Activated T-helper 1 cell treated with anti-CD3 and anti-CD28 coated beads, Interleukin-12 subunit alpha, Interleukin-12 subunit beta, Interleukin-2, Interleukin-4 antibody, amounts not matched to agents 30 ng/mL and 10 ng/mL and 1 ng/mL, durations not matched to agents 14 hours and 24 hours and 36 hours (primary cell): ENCODE results near the gene XRCC3. TPM values are rescaled to one million over a fixed set of nuclear protein-coding genes. Genes with fewer than 3 reads are reported as not detected.
"Not testable (repeated sequence)": the region's sequence is repeated elsewhere in the genome, so short reads cannot be mapped to it uniquely, and the experiment has no call there.

Source experiments
- DNase-seq: peaks from one replicate; pipeline ENCODE4 v3.0.0; 2021; ENCODE audit warnings: low spot score
- H3K27ac Mint-ChIP-seq: one replicate; pipeline ENCODE4 v1.8.0; 2021; ENCODE audit warnings: mild to moderate bottlenecking, mixed read lengths
- H3K27me3 Mint-ChIP-seq: one replicate; pipeline ENCODE4 v1.8.0; 2022; ENCODE audit warnings: mild to moderate bottlenecking, moderate library complexity, mixed read lengths; ENCODE audit not compliant: insufficient read depth
- H3K36me3 Mint-ChIP-seq: one replicate; pipeline ENCODE4 v1.8.0; 2021; ENCODE audit warnings: low read depth, mixed read lengths
- H3K4me1 Mint-ChIP-seq: one replicate; pipeline ENCODE4 v1.8.0; 2021; ENCODE audit warnings: low read depth, mixed read lengths
- H3K4me3 Mint-ChIP-seq: one replicate; pipeline ENCODE4 v1.8.0; 2021; ENCODE audit warnings: mild to moderate bottlenecking, moderate library complexity, mixed read lengths
- H3K9me3 Mint-ChIP-seq: one replicate; pipeline ENCODE4 v1.8.0; 2021; ENCODE audit warnings: mixed read lengths
- intact Hi-C: fragments of 100-400 bp; cut with micrococcal nuclease; formaldehyde crosslinking; loops from one replicate; pipeline ENCODE4 v1.15.1; 2024
- total RNA-seq: library from RNA; stranded (reverse); gene quantifications from 2 replicates; pipeline ENCODE4 v1.2.3, GENCODE V29; 2022

Gene XRCC3
- total RNA-seq, 1 donor from 2014 or later, result 69.5 TPM

DNA sequence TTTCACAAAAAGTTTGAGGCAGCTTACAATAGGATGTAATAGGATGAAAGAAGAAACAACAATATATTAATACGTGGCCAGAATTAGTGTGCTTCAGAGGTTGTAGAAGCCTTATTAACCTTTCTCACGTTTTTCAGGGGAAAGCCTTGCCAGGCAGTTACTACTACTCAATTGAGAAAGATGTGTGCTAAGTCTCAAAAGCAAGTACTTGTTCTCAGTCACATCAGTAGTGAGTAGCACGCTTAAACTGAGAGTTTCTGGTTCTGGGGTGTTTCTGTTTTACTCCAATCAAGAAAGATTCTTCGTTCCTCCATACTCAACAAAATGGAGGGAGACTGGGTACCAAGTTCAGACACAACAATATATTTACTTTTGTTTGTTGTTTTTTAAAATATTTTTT is 47.6 kb downstream of the XRCC3 start:
- H3K4me3 Mint-ChIP-seq, result no peak overlapping the region
- DNase-seq, result no peak
- intact Hi-C loops, result no loop called here
- H3K9me3 Mint-ChIP-seq, result no peaks in the 10 kb centered on the region
- H3K27me3 Mint-ChIP-seq, result no peaks in the 10 kb centered on the region
- peaks cover 27% of the 10 kb centered on the region for H3K36me3 Mint-ChIP-seq
- no peaks in the 10 kb centered on the region for H3K4me1 Mint-ChIP-seq
- no peak overlapping the region for H3K27ac Mint-ChIP-seq

DNA sequence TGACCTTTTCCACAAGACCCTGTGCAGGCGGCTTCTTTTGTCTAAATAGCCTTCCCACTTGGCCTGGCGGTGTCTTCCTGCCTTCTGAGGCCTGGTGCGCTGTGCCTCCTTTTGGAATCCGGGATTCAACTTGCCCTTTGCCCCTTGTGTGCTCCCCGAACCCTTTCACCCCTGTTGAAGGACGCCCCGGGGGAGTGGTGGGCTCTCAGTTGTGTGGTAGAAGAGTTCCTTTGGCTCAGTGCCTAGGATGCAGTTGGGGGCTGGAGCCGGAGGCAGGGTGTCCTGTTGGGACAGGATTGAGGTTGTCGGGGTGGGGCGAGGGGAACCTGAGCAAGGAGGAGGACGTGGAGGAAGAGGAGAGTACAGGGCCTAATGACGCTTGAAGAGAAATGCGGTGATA is 51.7 kb downstream of the XRCC3 start:
- H3K4me3 Mint-ChIP-seq, result no peak overlapping the region
- no peaks in the 10 kb centered on the region for H3K9me3 Mint-ChIP-seq
- H3K27me3 Mint-ChIP-seq, result no peaks in the 10 kb centered on the region
- H3K27ac Mint-ChIP-seq, result no peak overlapping the region
- peaks cover 21% of the 10 kb centered on the region for H3K36me3 Mint-ChIP-seq
- no peak for DNase-seq
- H3K4me1 Mint-ChIP-seq, result no peaks in the 10 kb centered on the region
- intact Hi-C loops, result no loop called here

DNA sequence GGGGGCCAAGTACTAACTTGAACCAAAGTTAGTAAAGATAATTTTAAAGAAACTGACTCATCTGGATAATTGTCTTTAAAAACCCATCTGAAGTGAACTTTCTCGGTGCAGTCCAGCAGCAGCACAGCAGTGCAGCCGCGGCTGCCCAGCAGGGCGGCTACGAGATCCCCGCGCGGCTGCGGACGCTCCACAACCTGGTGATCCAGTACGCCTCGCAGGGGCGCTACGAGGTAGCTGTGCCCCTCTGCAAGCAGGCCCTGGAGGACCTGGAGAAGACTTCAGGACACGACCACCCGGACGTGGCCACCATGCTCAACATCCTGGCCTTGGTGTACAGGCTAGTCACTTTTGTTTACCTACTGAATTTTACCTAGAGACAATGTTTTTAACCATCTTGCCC is 52.7 kb downstream of the XRCC3 start:
- intact Hi-C loops, result no loop called here
- H3K36me3 Mint-ChIP-seq, result peaks cover 24% of the 10 kb centered on the region
- H3K4me1 Mint-ChIP-seq, result no peaks in the 10 kb centered on the region
- H3K27me3 Mint-ChIP-seq, result no peaks in the 10 kb centered on the region
- DNase-seq, result no peak
- no peak overlapping the region for H3K4me3 Mint-ChIP-seq
- no peak overlapping the region for H3K27ac Mint-ChIP-seq
- no peaks in the 10 kb centered on the region for H3K9me3 Mint-ChIP-seq

DNA sequence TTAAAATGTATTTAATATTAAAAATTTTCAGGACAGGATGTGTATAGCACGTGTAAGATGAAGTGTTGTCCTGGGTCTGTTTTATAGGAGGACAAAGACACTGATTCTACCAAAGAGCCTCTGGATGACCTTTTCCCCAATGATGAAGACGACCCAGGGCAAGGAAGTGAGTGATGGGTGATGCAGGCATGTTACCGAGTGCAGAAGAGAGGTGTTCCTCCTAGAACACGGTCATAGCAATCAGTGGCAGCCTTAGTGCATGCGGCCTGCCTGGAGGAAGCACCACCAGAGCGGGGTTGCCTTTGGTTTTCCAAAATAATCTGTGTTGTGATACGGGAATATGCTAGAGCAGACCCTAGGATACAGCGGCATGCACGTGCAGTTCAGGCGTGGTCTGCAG is 53.2 kb downstream of the XRCC3 start:
- Mint-ChIP-seq H3K4me3 (no peak overlapping the region), H3K27ac (no peak overlapping the region), H3K4me1 (no peaks in the 10 kb centered on the region), H3K9me3 (no peaks in the 10 kb centered on the region), H3K36me3 (peaks cover 29% of the 10 kb centered on the region), H3K27me3 (no peaks in the 10 kb centered on the region)
- intact Hi-C loops, result no loop called here
- no peak for DNase-seq

DNA sequence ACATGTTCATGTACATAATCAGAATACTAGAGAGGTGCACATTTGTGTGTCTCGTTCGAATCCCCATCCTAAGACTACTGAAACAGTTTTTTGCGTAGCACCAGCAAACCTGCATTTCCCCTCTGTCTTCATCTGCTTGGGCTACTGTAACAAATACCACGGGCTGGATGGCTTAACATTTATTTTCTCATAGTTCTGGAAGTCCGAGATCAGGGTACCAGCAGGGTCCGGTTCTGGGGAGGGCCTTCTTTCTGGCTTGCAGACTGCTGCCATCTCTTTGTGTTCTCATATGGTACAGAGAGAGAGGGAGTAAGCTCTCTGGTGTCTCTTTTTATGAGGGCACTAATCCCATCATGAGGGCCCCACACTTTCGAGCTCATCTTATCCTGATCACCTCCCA is 55.6 kb downstream of the XRCC3 start:
- intact Hi-C loops, result no loop called here
- H3K4me3 Mint-ChIP-seq, result no peak overlapping the region
- H3K9me3 Mint-ChIP-seq, result no peaks in the 10 kb centered on the region
- no peak overlapping the region for H3K27ac Mint-ChIP-seq
- H3K4me1 Mint-ChIP-seq, result no peaks in the 10 kb centered on the region
- no peak for DNase-seq
- no peaks in the 10 kb centered on the region for H3K27me3 Mint-ChIP-seq
- peaks cover 37% of the 10 kb centered on the region for H3K36me3 Mint-ChIP-seq

DNA sequence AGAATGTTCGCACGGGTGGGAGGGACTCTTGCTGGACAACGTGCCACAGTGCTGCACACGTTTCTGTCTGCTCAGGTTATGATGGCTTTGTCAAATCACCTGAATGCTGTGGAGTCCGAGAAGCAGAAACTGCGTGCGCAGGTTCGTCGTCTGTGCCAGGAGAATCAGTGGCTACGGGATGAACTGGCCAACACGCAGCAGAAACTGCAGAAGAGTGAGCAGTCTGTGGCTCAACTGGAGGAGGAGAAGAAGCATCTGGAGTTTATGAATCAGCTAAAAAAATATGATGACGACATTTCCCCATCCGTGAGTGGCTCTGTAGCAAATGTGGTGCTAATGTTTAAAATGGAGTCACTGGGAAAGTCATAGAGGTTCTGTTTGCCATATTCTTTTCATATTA is 57.8 kb downstream of the XRCC3 start:
- Mint-ChIP-seq H3K36me3 (peaks cover 38% of the 10 kb centered on the region), H3K4me1 (no peaks in the 10 kb centered on the region), H3K9me3 (no peaks in the 10 kb centered on the region), H3K4me3 (no peak overlapping the region), H3K27ac (no peak overlapping the region), H3K27me3 (no peaks in the 10 kb centered on the region)
- intact Hi-C loops, result no loop called here
- DNase-seq, result no peak

DNA sequence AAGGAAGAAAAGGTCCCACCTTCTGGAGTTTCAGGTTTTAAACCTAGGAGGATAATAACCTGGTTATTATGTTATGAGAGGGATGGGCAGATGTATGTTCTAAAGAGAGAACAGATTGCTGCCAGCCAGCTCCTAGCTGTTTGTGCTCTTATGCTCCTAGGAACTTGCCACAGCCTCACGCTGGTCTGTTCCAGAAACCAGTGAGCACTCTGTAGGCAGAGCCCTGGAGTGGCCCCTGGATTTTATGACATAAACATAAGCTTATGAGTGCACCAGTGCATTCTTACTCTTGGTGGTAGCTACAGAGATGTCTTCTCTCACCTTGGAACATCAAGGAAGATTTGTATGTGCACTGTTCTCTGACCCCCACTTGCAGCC is 58.5 kb downstream of the XRCC3 start:
- Mint-ChIP-seq H3K27ac (no peak overlapping the region), H3K4me3 (no peak overlapping the region), H3K36me3 (peaks cover 34% of the 10 kb centered on the region), H3K4me1 (no peaks in the 10 kb centered on the region), H3K27me3 (no peaks in the 10 kb centered on the region), H3K9me3 (no peaks in the 10 kb centered on the region)
- intact Hi-C loops, result no loop called here
- no peak for DNase-seq

DNA sequence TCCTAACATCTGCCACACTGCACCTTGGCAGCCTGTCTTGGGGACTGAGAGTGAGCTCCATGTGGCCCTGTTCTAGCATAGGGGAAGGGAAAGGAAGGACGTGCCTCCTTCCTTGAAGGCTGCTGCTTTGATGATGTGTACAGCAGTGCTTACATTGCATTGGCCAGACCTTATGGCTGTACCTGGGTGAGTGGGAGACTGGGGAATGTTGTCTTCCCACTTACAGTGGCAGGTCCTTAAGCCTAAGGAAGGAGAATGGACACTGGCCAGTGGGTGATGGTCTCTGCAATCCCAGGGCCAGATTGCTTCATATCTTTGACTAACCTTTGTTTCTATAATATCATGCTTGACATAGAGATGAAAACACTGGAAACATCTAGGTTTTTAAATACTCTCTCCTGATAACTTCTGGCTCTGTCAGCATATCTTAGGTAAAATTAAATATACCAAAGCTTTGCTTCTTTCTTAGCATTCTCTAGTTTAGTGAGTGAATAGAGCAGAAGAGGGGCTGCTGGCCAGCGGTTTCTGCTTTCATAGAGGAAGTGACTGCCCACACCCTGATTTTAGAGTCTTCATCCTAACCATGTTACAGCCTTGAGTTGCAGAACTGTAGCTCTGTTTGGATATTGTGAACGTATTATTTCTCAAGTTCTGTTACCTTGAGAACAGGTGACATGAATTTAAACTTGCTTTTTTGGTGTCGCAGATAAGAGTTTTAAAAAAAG is 59.1 kb downstream of the XRCC3 start:
- Mint-ChIP-seq H3K4me1 (no peaks in the 10 kb centered on the region), H3K4me3 (no peak overlapping the region), H3K27ac (peak overlapping the region; percentile 11), H3K9me3 (no peaks in the 10 kb centered on the region), H3K36me3 (peaks cover 30% of the 10 kb centered on the region), H3K27me3 (no peaks in the 10 kb centered on the region)
- intact Hi-C loops, result no loop called here
- no peak for DNase-seq

DNA sequence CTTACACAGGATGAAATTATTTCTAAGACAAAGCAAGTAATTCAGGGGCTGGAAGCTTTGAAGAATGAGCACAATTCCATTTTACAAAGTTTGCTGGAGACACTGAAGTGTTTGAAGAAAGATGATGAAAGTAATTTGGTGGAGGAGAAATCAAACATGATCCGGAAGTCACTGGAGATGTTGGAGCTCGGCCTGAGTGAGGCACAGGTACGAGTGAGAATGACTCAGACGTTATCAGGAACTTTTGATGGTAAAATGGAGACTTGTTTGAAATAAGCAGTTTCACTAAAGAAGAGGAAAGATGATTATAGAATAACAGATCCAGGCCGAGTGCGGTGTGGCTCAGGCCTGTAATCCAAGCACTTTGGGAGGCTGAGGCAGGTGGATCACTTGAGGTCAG is 60.6 kb downstream of the XRCC3 start:
- H3K4me1 Mint-ChIP-seq, result no peaks in the 10 kb centered on the region
- no peaks in the 10 kb centered on the region for H3K9me3 Mint-ChIP-seq
- no peak for DNase-seq
- H3K27me3 Mint-ChIP-seq, result no peaks in the 10 kb centered on the region
- no peak overlapping the region for H3K27ac Mint-ChIP-seq
- intact Hi-C loops, result no loop called here
- H3K36me3 Mint-ChIP-seq, result peaks cover 25% of the 10 kb centered on the region
- H3K4me3 Mint-ChIP-seq, result no peak overlapping the region

DNA sequence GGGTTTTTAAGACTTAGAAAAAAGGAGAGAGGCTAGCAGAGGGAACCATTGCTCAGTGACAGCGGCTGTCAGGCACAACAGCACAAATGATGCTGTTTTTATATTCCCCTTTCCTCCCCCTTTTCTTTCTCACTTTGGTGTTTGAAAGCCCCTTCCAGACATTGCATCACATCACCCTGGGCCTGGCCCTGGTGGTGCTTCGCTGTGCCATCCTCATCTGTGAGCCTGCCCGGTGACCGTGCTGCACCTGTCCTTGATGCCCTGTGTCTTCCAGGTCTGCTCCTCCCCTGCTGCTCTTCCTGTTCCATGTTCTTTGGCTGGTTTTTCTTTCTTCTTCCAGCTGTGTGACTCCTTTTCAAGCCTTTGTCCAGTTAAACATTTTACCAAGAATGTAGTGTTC is 61.4 kb downstream of the XRCC3 start:
- peaks cover 20% of the 10 kb centered on the region for H3K36me3 Mint-ChIP-seq
- H3K4me1 Mint-ChIP-seq, result no peaks in the 10 kb centered on the region
- no peak for DNase-seq
- H3K9me3 Mint-ChIP-seq, result no peaks in the 10 kb centered on the region
- H3K4me3 Mint-ChIP-seq, result no peak overlapping the region
- no peak overlapping the region for H3K27ac Mint-ChIP-seq
- H3K27me3 Mint-ChIP-seq, result no peaks in the 10 kb centered on the region
- intact Hi-C loops, result no loop called here

DNA sequence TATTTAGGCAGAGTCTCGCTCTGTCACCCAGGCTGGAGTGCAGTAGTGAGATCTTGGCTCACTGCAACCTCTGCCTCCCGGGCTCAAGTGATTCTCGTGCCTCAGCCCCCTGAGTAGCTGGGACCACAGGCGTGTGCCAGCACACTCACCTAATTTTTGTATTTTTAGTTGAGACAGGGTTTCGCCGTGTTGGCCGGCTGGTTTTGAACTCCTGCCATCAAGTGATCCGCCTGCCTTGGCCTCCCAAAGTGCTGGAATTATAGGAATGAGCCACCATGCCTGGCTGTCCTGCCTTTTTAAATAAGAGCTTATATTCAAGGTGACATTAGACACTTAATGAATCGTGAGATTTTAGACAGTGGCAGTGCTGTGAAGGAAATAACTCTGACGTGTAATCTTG is 61.9 kb downstream of the XRCC3 start:
- H3K27me3 Mint-ChIP-seq, H3K4me1 Mint-ChIP-seq, H3K9me3 Mint-ChIP-seq, H3K4me3 Mint-ChIP-seq, H3K27ac Mint-ChIP-seq, intact Hi-C loops, DNase-seq: not testable (repeated sequence)
- peaks cover 20% of the 10 kb centered on the region for H3K36me3 Mint-ChIP-seq

DNA sequence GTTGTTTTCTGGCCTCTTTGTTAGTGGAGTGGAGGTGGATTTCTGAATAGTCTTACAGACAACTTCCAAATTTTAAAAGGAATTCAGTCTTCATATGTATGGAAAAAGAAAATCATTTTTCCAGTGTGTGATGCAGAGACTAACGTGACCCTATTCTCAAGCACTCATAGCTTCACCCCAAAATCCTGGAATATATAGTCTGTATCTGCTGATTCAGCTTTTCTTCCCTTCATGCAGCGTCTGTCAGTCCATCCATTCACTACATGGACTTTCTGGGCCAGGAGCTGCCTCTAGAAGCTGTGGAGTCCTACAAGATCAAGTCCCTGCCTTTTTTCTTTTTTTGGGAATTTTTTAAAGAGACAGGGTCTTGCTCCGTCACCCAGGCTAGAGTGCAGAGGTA is 62.4 kb downstream of the XRCC3 start:
- peaks cover 17% of the 10 kb centered on the region for H3K36me3 Mint-ChIP-seq
- intact Hi-C loops, result no loop called here
- no peaks in the 10 kb centered on the region for H3K27me3 Mint-ChIP-seq

DNA sequence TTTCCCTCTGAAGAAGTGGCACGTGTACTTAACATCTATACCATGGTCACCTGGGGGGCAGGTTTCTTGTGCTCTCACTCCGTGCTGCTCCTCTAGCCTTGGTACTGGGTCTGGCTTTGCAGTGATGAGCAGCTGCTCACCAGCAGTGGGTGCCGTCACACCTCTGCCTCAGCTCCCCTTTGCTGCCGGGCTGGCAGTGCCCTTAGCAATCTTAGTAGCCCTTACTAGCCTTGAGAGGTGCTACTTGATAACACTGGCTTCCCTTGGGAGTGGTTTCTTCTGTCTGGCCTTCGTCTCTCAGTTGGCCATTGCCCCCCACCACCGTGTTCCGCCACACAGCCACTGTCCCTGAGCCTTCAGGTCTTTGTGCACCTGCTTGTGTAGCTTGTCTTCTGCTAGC is 63.7 kb downstream of the XRCC3 start:
- no peaks in the 10 kb centered on the region for H3K27me3 Mint-ChIP-seq
- peaks cover 11% of the 10 kb centered on the region for H3K36me3 Mint-ChIP-seq
- no peaks in the 10 kb centered on the region for H3K4me1 Mint-ChIP-seq

More for the DNA sequence above, 62.4 kb downstream of the XRCC3 start:
- Mint-ChIP-seq H3K4me1 (no peaks in the 10 kb centered on the region), H3K27ac (no peak overlapping the region), H3K4me3 (no peak overlapping the region), H3K9me3 (no peaks in the 10 kb centered on the region)
- DNase-seq, result no peak

DNA sequence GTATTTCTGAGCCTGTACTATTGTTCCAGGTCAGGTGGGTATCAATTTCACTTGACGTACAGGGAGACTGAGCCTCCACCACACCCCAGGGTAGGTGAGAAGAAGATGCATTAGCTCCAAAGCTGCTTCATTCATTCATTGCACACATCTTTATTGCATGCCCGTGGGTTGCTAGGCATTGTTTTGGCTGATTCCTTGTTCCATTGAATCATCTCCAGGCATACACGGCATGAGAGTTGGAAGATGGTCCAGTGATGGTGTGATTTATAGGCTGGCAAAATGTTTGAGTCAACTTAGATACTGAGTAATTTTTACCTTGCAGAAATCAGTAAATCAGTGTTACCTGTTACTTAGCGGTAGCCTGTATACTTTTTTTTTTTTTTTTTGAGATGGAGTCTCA is 65.0 kb downstream of the XRCC3 start:
- H3K9me3 Mint-ChIP-seq, result no peaks in the 10 kb centered on the region
- no peak overlapping the region for H3K27ac Mint-ChIP-seq
- no peaks in the 10 kb centered on the region for H3K27me3 Mint-ChIP-seq
- no peaks in the 10 kb centered on the region for H3K4me1 Mint-ChIP-seq
- no peak overlapping the region for H3K4me3 Mint-ChIP-seq
- no peak for DNase-seq
- intact Hi-C loops, result no loop called here
- peaks cover 7% of the 10 kb centered on the region for H3K36me3 Mint-ChIP-seq

More for the DNA sequence above, 63.7 kb downstream of the XRCC3 start:
- Mint-ChIP-seq H3K4me3 (no peak overlapping the region), H3K9me3 (no peaks in the 10 kb centered on the region), H3K27ac (no peak overlapping the region)
- intact Hi-C loops, result no loop called here
- no peak for DNase-seq
